Astrocyte (in vitro differentiated cells and primary cell): Measurements from ENCODE around the gene IL17C. TPM values are rescaled to one million over a fixed set of nuclear protein-coding genes. Genes with fewer than 3 reads are reported as not detected.
A peak's percentile ranks its signal among the peaks of the same experiment; 100 is the strongest.

ENCODE experiments used
- DNase-seq: peaks from one replicate; pipeline ENCODE4 v3.0.0-alpha.2; 2010; ENCODE audit warnings: low read depth
- FAIRE-seq: peaks from 2 replicates; lab custom pipeline; 2011; peaks lifted over from hg19 to GRCh38; lab: Jason Lieb, UNC
- H2AFZ ChIP-seq: 2 replicates; pipeline ENCODE4 v1.6.0; 2012; ENCODE audit warnings: low read depth, low read length, inconsistent platforms
- H3K27ac ChIP-seq: 2 replicates; pipeline ENCODE4 v1.5.1; 2011; ENCODE audit warnings: low read depth, low read length, inconsistent platforms
- H3K27me3 ChIP-seq: 2 replicates; pipeline ENCODE4 v1.6.0; 2011; ENCODE audit warnings: low read length, inconsistent platforms; ENCODE audit not compliant: insufficient read depth
- H3K36me3 ChIP-seq: 2 replicates; pipeline ENCODE4 v1.5.1; 2011; ENCODE audit warnings: low read length, inconsistent platforms; ENCODE audit not compliant: insufficient read depth
- H3K4me1 ChIP-seq: 2 replicates; pipeline ENCODE4 v1.5.1; 2011; ENCODE audit warnings: low read length, inconsistent platforms; ENCODE audit not compliant: insufficient read depth
- H3K4me2 ChIP-seq: 2 replicates; pipeline ENCODE4 v1.6.0; 2012; ENCODE audit warnings: low read length, inconsistent platforms
- H3K4me3 ChIP-seq: 2 replicates; pipeline ENCODE4 v1.5.1; 2011; ENCODE audit warnings: low read depth, mild to moderate bottlenecking, low read length, inconsistent platforms; ENCODE audit not compliant: insufficient read depth
- H3K79me2 ChIP-seq: 2 replicates; pipeline ENCODE4 v1.6.0; 2012; ENCODE audit warnings: mild to moderate bottlenecking, low read length, inconsistent platforms; ENCODE audit not compliant: insufficient read depth
- H3K9ac ChIP-seq: 2 replicates; pipeline ENCODE4 v1.6.0; 2012; ENCODE audit warnings: mild to moderate bottlenecking, low read length, inconsistent platforms
- H3K9me3 ChIP-seq: 2 replicates; pipeline ENCODE4 v1.5.1; 2012; ENCODE audit warnings: low read depth, mild to moderate bottlenecking, low read length, inconsistent platforms; ENCODE audit not compliant: insufficient read depth
- H4K20me1 ChIP-seq: 2 replicates; pipeline ENCODE4 v1.6.0; 2012; ENCODE audit warnings: low read length, inconsistent platforms; ENCODE audit not compliant: insufficient read depth
- H3K27ac Mint-ChIP-seq: one replicate; pipeline ENCODE4 v1.8.0; 2021; ENCODE audit warnings: mild to moderate bottlenecking, mixed read lengths; ENCODE audit not compliant: unreplicated experiment
- H3K27me3 Mint-ChIP-seq: one replicate; pipeline ENCODE4 v1.8.0; 2021; ENCODE audit warnings: low read depth, mixed read lengths; ENCODE audit not compliant: unreplicated experiment
- H3K36me3 Mint-ChIP-seq: one replicate; pipeline ENCODE4 v1.8.0; 2021; ENCODE audit warnings: low read depth, mixed read lengths; ENCODE audit not compliant: unreplicated experiment
- H3K4me1 Mint-ChIP-seq: one replicate; pipeline ENCODE4 v1.8.0; 2021; ENCODE audit warnings: low read depth, mixed read lengths; ENCODE audit not compliant: unreplicated experiment
- H3K4me3 Mint-ChIP-seq: one replicate; pipeline ENCODE4 v1.8.0; 2021; ENCODE audit warnings: mild to moderate bottlenecking, moderate library complexity, mixed read lengths; ENCODE audit not compliant: unreplicated experiment
- H3K9me3 Mint-ChIP-seq: one replicate; pipeline ENCODE4 v1.8.0; 2021; ENCODE audit warnings: mild to moderate bottlenecking, mixed read lengths; ENCODE audit not compliant: unreplicated experiment
- CTCF ChIP-seq: IDR thresholded peaks from 2 replicates; pipeline ENCODE4 v1.5.1; 2011; ENCODE audit warnings: low read depth, mild to moderate bottlenecking, inconsistent platforms, low read length, moderate library complexity; ENCODE audit not compliant: insufficient read depth
- EZH2 ChIP-seq: IDR thresholded peaks from 2 replicates; pipeline ENCODE4 v1.6.1; 2012; ENCODE audit warnings: mild to moderate bottlenecking, low read length, inconsistent platforms; ENCODE audit not compliant: insufficient read depth
- total RNA-seq: library from RNA; stranded (reverse); gene quantifications from 2 replicates; pipeline ENCODE4 v1.2.1, GENCODE V29; 2021

The IL17C gene
- total RNA-seq, 1 donor from 2014 or later, result 0.36 TPM

GRCh38 chr16:88649924-88650748 is 11.8 kb downstream of the IL17C start:
- H3K27me3 Mint-ChIP-seq, result no peaks in the 10 kb centered on the region
- no peaks in the 10 kb centered on the region for H3K9me3 Mint-ChIP-seq
- no peak for DNase-seq
- TF ChIP-seq CTCF (no peak), EZH2 (no peak)
- H3K36me3 ChIP-seq, result no peaks in the 10 kb centered on the region
- no peak overlapping the region for H3K27ac ChIP-seq
- H3K4me3 ChIP-seq, result peak overlapping the region; percentile 63
- H3K36me3 Mint-ChIP-seq, result peaks cover 3% of the 10 kb centered on the region
- H3K27ac Mint-ChIP-seq, result no peak overlapping the region
- peaks cover 12% of the 10 kb centered on the region for H3K4me1 ChIP-seq
- peak overlapping the region; percentile 91 for H3K4me3 Mint-ChIP-seq
- H2AFZ ChIP-seq, result peak overlapping the region; percentile 66
- no peak for FAIRE-seq
- H3K27me3 ChIP-seq, result no peaks in the 10 kb centered on the region
- peak overlapping the region; percentile 69 for H3K9ac ChIP-seq
- peak overlapping the region; percentile 92 for H3K4me2 ChIP-seq
- H3K79me2 ChIP-seq, result no peaks in the 10 kb centered on the region
- H3K9me3 ChIP-seq, result no peaks in the 10 kb centered on the region
- peaks cover 20% of the 10 kb centered on the region for H4K20me1 ChIP-seq
- H3K4me1 Mint-ChIP-seq, result peaks cover 4% of the 10 kb centered on the region

GRCh38 chr16:88650749-88651275 is 12.4 kb downstream of the IL17C start, which contains the start of gene CYBA:
Gene CYBA, minus strand, starts transcription at chr16:88651053. Its CDS starts 40 bp downstream, at chr16:88651013.
- Mint-ChIP-seq H3K27me3 (no peaks in the 10 kb centered on the region), H3K4me3 (peak within 1 kb of the TSS; percentile 91), H3K27ac (no peak within 1 kb of the TSS), H3K4me1 (peaks cover 4% of the 10 kb centered on the region), H3K36me3 (peaks cover 2% of the 10 kb centered on the region), H3K9me3 (no peaks in the 10 kb centered on the region)
- no peak for FAIRE-seq
- Histone ChIP-seq H3K9me3 (no peaks in the 10 kb centered on the region), H3K9ac (peak within 1 kb of the TSS; percentile 69), H3K79me2 (no peaks in the 10 kb centered on the region), H3K27me3 (no peaks in the 10 kb centered on the region), H3K27ac (no peak within 1 kb of the TSS), H3K4me2 (peak within 1 kb of the TSS; percentile 92), H3K4me3 (peak within 1 kb of the TSS; percentile 63), H3K36me3 (no peaks in the 10 kb centered on the region), H4K20me1 (peaks cover 20% of the 10 kb centered on the region), H2AFZ (peak within 1 kb of the TSS; percentile 66), H3K4me1 (peaks cover 12% of the 10 kb centered on the region)
- no peak for DNase-seq
- TF ChIP-seq EZH2 (no peak), CTCF (no peak)
